Measurements from ENCODE around the gene C10orf53.

C10orf53 gene

DNA sequence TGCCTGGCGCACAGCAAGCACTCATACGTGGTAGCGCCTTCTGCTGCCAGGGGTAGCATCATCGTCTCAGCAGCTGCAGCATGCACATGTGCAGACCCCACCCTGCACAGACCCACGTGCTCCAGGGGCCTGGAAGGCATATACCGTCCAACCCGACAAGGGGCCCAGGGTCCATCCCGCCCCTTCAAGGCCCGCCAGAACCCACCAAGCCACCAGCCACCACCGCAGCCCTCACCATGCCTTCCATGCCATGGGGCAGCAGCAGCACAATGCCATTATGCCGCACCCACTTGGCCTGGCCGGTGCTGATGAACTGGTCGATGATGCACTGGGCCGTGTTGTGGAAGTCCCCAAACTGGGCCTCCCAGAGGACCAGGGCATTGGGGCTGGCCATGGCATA lies 60.0 kb downstream of the C10orf53 start:
- no peak for DNase-seq

GRCh38 chr10:49740346-49741107 lies 61.1 kb downstream of the C10orf53 start:
- no peak for DNase-seq

DNA sequence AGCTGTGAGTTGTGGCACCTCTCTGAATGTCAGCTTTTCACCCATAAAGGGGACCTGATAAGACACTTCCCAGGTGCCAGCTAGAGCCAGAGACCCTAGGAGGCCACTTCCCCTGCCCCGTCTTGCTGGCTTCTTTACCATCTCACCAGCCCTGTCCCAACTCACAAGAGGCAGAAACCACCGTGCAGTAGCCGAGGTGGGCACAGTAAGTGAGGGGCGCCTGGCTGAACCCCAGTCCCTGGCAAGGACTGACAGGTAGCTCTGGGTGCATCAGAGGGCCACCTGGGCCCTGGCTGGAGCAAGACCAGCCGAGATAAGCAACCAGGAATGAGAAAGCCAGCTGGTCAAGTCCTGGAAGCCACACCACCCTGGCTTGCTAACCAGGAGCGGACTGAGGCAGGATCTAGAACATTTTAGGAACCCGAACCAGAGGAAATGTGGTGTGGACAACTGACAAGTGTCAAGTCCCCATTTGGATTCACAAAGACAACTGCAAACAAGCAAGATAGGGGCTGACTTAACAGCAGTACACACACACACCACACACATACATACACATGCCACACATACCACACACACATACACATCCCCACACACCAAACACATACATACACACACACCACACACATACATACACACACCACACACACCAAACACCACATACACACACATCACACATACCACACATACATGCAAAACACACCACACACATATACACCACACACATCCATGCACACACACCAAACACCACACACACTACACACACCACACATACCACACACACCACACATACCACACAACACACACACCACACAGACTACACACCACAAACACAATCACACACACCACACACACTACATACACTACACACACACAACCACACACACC lies 61.9 kb downstream of the C10orf53 start:
- no peak for DNase-seq

- DNase-seq, result no peak
Measured at GRCh38 chr10:49742683-49743463, 63.4 kb downstream of the C10orf53 start.

DNA sequence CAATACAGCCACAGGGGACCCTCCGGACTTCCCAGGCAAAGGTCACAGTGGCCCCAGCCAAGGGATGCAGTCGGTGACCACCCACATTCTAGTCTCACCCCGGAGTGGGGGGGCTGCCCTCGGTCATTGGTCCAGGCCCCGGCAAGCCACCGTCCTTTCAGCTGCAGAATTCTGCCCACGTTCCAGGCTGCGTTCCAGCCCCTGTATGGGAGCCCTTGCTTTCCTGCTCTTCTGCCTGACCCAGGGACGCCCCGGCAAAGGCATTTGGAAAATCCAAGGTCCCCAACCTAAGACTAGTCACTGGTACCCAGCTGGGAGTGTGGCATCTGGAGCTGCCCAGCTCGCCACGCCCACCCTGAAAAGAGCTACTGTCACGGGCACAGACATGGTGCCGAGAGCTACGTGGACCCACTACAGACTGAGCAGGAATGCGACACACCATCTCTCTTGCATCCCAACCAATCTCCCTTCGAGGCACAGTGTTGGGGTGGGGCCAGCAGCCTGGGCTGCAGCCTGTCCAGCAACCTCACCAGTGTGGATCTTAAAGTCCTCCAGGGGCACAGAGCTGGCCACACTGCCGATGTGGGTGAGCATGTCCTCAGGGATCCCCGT lies 64.1 kb downstream of the C10orf53 start:
- DNase-seq, result no peak

DNA sequence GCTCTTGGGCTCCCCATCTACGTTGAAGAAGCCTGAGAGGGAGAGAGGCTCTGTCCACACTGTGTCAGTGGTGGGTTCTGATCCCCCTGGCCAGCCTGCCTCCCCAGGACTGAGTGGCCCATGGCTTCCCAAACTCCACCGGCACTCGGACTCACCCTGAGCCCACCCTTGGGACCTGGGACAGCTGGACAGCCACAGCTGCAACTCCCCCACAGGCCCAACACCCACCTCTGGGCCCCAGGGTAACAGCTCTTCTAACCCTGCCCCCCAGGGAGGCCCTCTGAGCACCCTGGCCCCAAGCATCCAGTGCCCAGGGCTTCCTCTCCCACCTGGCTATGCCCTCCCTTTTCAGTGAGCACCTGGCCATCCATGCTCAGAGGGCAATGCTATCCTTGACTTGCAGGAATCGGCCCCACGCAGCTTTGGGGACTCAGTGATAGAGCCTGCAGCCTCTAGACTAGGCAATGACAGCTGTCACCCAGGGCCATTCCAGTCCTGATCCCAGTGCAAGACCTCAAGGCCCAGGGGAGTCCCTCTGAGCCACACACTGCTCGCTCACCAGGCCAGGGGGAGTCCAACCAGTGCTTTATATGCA lies 64.7 kb downstream of the C10orf53 start:
- DNase-seq, result no peak

- DNase-seq, result no peak
Measured at GRCh38 chr10:49744924-49745605, 65.6 kb downstream of the C10orf53 start.

DNA sequence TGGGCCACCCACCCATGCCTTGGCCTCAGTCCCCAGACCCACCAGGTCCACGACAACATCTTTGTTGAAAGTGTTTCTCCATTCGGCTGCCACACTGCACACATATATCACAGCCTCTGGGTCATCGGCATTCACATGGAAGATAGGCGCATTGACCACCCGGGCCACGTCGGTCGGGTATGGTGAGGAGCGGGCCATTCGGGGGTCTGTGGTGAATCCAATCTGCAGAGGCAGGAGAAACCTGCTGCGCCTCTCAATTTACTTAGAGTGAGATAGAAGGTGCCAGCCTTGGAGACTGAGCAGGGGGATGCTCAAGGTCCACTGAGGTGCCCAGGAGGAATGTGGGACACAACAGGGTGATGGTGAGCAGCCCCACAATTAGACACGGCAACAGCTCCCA lies 66.3 kb downstream of the C10orf53 start:
- no peak for DNase-seq

DNA sequence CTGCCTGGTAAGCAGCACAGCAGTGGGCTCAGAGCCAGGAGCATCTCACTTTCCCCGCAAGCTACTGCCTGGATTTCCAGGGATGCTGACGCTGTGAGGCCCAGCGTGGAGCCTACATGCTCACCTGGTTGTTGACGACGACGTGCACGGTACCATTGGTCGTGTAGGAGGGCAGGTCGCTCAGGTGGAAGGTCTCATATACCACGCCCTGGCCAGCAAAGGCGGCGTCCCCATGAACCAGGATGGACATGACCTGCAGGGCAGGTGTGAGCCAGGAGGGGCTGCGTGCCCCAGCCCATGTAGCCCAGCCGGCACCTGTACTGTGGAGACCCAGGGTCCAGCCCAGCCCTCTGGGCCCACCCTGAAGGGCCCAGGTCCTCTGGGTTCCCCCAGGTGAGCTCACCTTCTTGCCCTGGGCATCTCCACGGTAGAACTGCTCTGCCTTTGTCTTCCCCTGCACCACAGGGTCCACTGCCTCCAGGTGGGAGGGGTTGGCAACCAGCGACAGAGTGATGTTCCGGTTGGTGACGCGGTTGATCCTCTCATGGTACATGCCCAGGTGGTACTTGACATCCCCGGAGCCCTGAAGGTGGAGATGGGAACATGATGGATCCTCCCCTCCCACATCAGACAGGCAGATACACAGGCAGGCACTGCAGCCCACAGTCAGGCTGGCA lies 67.3 kb downstream of the C10orf53 start:
- DNase-seq, result no peak

Data from eye (tissue), 1 donor.